ENCODE data around the gene OSBPL9.
A peak's percentile ranks its signal among the peaks of the same experiment; 100 is the strongest.

- TF ChIP-seq POLR2A (IDR thresholded peaks at IDR 0.05), result no peak
- peak in 3 of 6 experiments; percentile 27 to 29 (median 27) for TF ChIP-seq CTCF (IDR thresholded peaks at IDR 0.05)
Measured at GRCh38 chr1:51627672-51628071, 10.8 kb downstream of the OSBPL9 start.
